K562 (cell line): Measurements from ENCODE around the gene NUP43. TPM values are rescaled to one million over a fixed set of nuclear protein-coding genes. Genes with fewer than 3 reads are reported as not detected.

Source experiments
- BMI1 ChIP-seq: fragments of 150-350 bp; IDR thresholded peaks from 2 replicates; pipeline ENCODE4 v1.6.1; 2014; ENCODE audit warnings: low read length
- CBX8 ChIP-seq: fragments of 200-600 bp; sonication (generic); IDR thresholded peaks from 2 replicates; pipeline ENCODE4 v1.6.1; 2012; ENCODE audit warnings: borderline replicate concordance, mixed run types, low read depth, mild to moderate bottlenecking, moderate library complexity, mixed read lengths, low read length, control low read depth, inconsistent platforms; ENCODE audit not compliant: poor library complexity, severe bottlenecking; ENCODE audit errors: extremely low read depth
- CREB3 ChIP-seq: fragments of 450-650 bp; conservative IDR thresholded peaks from 2 replicates; pipeline ENCODE4 v1.6.1; 2016; ENCODE audit warnings: missing genetic modification characterization, low read depth, mild to moderate bottlenecking, missing compliant biosample characterization, moderate library complexity
- KAT7 ChIP-seq: sonication (generic); formaldehyde crosslinking; IDR thresholded peaks from 2 replicates; pipeline ENCODE4 v1.8.0; 2022; ENCODE audit warnings: missing genetic modification reagents, mild to moderate bottlenecking, borderline replicate concordance
- NR1H2 ChIP-seq: sonication (generic); formaldehyde crosslinking; IDR thresholded peaks from 2 replicates; pipeline ENCODE4 v1.4.0; 2020; ENCODE audit warnings: mild to moderate bottlenecking, missing genetic modification reagents
- PHTF2 ChIP-seq: fragments of 250-450 bp; sonication (Bioruptor Pico); IDR thresholded peaks from 2 replicates; pipeline ENCODE4 v1.5.0; 2021; ENCODE audit warnings: mild to moderate bottlenecking
- POLR2A ChIP-seq: fragments of 450-650 bp; conservative IDR thresholded peaks from 2 replicates; pipeline ENCODE4 v1.6.1; 2016
- PTTG1 ChIP-seq: fragments of 450-650 bp; IDR thresholded peaks from 2 replicates; pipeline ENCODE4 v1.6.1; 2016; ENCODE audit warnings: low read depth, mild to moderate bottlenecking, missing genetic modification characterization, missing compliant biosample characterization
- RBM15 ChIP-seq: fragments of 200-400 bp; formaldehyde crosslinking; IDR thresholded peaks from 2 replicates; pipeline ENCODE4 v1.6.1; 2018; ENCODE audit warnings: mild to moderate bottlenecking, low read length, moderate library complexity; ENCODE audit not compliant: insufficient read depth
- SMARCC2 ChIP-seq: fragments of 450-650 bp; IDR thresholded peaks from 2 replicates; pipeline ENCODE4 v1.6.1; 2017; ENCODE audit warnings: antibody characterized with exemption, moderate library complexity, mild to moderate bottlenecking, low read depth
- ZFPM2 ChIP-seq: fragments of 250-450 bp; sonication (Bioruptor Pico); IDR thresholded peaks from 2 replicates; pipeline ENCODE4 v1.5.1; 2022; ENCODE audit warnings: mild to moderate bottlenecking
- ZNF436 ChIP-seq: fragments of 250-450, 450-650 bp; sonication (Bioruptor Pico); formaldehyde crosslinking; IDR thresholded peaks from 2 replicates; pipeline ENCODE4 v1.7.0; 2020; ENCODE audit warnings: mild to moderate bottlenecking
- ZNF707 ChIP-seq: fragments of 250-450 bp; sonication (Bioruptor Pico); conservative IDR thresholded peaks from 2 replicates; pipeline ENCODE4 v1.8.0; 2022; ENCODE audit warnings: inconsistent platforms, mild to moderate bottlenecking, moderate library complexity
- polyA plus RNA-seq, 8 experiments: library from polyadenylated mRNA; depleted of rRNA in 4 of 8; stranded (reverse) in 5 of 8; unstranded in 3 of 8; fragments of >200 nt; fragmentation: Nextera tagmentation in 2 of 8; fragmentation: Illumina TruSeq in 1 of 8; extraction: Ambion mirVana in 2 of 8; extraction: Trizol in 1 of 8; gene quantifications; 2 replicates each; pipeline versions ENCODE4 v1.2.1 to v1.2.3, GENCODE V29; 2011 to 2014; ENCODE audit warnings: inconsistent platforms in 1 of 8, missing spikeins in 1 of 8
- total RNA-seq, 7 experiments: library from RNA; depleted of rRNA in 6 of 7; stranded (reverse); fragments of >200 nt in 6 of 7; fragmentation: Illumina TruSeq in 2 of 7; extraction: Trizol in 2 of 7; gene quantifications; 2 replicates each; pipeline versions ENCODE4 v1.2.1 to v1.2.3, GENCODE V29; 2011 to 2021; ENCODE audit warnings: low replicate concordance in 1 of 7
- TF ChIP-seq, protein P1 (sequence below), 3 experiments: fragments of 200-800 bp in 1 of 3; fragments of 250-450 bp in 1 of 3; fragments of 450-650 bp in 1 of 3; sonication (Bioruptor Pico) in 1 of 3; sonication (Bioruptor generic) in 1 of 3; formaldehyde crosslinking in 1 of 3; IDR thresholded peaks; 2 replicates each; pipeline versions ENCODE4 v1.6.1 to v1.8.0; 2016 to 2022; ENCODE audit warnings: mild to moderate bottlenecking in 2 of 3, missing genetic modification characterization in 2 of 3, missing compliant biosample characterization in 1 of 3, moderate library complexity in 1 of 3
- TF ChIP-seq, protein P2 (sequence below): fragments of 450-650 bp; IDR thresholded peaks from 2 replicates; pipeline ENCODE4 v1.7.0; 2016; ENCODE audit warnings: borderline replicate concordance
- TF ChIP-seq, protein P3 (sequence below): fragments of 250-450 bp; sonication (Bioruptor Pico); IDR thresholded peaks from 2 replicates; pipeline ENCODE4 v1.8.0; 2021; ENCODE audit warnings: moderate library complexity, mild to moderate bottlenecking, inconsistent platforms
- TF ChIP-seq, protein P4 (sequence below): fragments of 250-450 bp; sonication (Bioruptor Pico); IDR thresholded peaks from 2 replicates; pipeline ENCODE4 v1.8.0; 2022; ENCODE audit warnings: moderate library complexity, mild to moderate bottlenecking, inconsistent platforms

The NUP43 gene
- total and polyA plus RNA-seq, 9 of the 15 experiments (the other 6 are each of a cell fraction or from before 2014, with no cell fraction given) = 28.9 to 136 (median 67.4) TPM

- TF ChIP-seq, protein P1, sequence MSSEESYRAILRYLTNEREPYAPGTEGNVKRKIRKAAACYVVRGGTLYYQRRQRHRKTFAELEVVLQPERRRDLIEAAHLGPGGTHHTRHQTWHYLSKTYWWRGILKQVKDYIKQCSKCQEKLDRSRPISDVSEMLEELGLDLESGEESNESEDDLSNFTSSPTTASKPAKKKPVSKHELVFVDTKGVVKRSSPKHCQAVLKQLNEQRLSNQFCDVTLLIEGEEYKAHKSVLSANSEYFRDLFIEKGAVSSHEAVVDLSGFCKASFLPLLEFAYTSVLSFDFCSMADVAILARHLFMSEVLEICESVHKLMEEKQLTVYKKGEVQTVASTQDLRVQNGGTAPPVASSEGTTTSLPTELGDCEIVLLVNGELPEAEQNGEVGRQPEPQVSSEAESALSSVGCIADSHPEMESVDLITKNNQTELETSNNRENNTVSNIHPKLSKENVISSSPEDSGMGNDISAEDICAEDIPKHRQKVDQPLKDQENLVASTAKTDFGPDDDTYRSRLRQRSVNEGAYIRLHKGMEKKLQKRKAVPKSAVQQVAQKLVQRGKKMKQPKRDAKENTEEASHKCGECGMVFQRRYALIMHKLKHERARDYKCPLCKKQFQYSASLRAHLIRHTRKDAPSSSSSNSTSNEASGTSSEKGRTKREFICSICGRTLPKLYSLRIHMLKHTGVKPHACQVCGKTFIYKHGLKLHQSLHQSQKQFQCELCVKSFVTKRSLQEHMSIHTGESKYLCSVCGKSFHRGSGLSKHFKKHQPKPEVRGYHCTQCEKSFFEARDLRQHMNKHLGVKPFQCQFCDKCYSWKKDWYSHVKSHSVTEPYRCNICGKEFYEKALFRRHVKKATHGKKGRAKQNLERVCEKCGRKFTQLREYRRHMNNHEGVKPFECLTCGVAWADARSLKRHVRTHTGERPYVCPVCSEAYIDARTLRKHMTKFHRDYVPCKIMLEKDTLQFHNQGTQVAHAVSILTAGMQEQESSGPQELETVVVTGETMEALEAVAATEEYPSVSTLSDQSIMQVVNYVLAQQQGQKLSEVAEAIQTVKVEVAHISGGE (CRISPR knock-in tag; IDR thresholded peaks at IDR 0.05) = peak in 1 of 3 experiments; percentile 56; a peak in 1 of 6 replicates
- 0 out of 2 replicates have a peak, but pooled peaks have one; percentile 12 for TF ChIP-seq CREB3 (tag)
- TF ChIP-seq, protein P2, sequence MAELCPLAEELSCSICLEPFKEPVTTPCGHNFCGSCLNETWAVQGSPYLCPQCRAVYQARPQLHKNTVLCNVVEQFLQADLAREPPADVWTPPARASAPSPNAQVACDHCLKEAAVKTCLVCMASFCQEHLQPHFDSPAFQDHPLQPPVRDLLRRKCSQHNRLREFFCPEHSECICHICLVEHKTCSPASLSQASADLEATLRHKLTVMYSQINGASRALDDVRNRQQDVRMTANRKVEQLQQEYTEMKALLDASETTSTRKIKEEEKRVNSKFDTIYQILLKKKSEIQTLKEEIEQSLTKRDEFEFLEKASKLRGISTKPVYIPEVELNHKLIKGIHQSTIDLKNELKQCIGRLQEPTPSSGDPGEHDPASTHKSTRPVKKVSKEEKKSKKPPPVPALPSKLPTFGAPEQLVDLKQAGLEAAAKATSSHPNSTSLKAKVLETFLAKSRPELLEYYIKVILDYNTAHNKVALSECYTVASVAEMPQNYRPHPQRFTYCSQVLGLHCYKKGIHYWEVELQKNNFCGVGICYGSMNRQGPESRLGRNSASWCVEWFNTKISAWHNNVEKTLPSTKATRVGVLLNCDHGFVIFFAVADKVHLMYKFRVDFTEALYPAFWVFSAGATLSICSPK = 0 out of 2 replicates have a peak, but pooled peaks have one; percentile 82
- TF ChIP-seq PTTG1 (tag) = no peak
- TF ChIP-seq CBX8 = no peak
- no peak for TF ChIP-seq BMI1
- TF ChIP-seq, protein P3, sequence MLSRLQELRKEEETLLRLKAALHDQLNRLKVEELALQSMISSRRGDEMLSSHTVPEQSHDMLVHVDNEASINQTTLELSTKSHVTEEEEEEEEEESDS (CRISPR knock-in tag) = no peak
- no peak for TF ChIP-seq RBM15
- no peak for TF ChIP-seq ZNF436 (CRISPR knock-in tag)
- TF ChIP-seq ZFPM2 (CRISPR knock-in tag) = no peak
- no peak for TF ChIP-seq NR1H2 (CRISPR knock-in tag)
- no peak for TF ChIP-seq KAT7 (CRISPR knock-in tag)
- TF ChIP-seq ZNF707 = 0 out of 2 replicates have a peak, but pooled peaks have one; percentile 28
- TF ChIP-seq POLR2A = peak; percentile 67
- peak; percentile 95 for TF ChIP-seq SMARCC2
- no peak for TF ChIP-seq PHTF2 (CRISPR knock-in tag)
- TF ChIP-seq, protein P4, sequence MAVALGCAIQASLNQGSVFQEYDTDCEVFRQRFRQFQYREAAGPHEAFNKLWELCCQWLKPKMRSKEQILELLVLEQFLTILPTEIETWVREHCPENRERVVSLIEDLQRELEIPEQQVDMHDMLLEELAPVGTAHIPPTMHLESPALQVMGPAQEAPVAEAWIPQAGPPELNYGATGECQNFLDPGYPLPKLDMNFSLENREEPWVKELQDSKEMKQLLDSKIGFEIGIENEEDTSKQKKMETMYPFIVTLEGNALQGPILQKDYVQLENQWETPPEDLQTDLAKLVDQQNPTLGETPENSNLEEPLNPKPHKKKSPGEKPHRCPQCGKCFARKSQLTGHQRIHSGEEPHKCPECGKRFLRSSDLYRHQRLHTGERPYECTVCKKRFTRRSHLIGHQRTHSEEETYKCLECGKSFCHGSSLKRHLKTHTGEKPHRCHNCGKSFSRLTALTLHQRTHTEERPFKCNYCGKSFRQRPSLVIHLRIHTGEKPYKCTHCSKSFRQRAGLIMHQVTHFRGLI (CRISPR knock-in tag) = 0 out of 2 replicates have a peak, but pooled peaks have one; percentile 13
Observed at GRCh38 chr6:149728499-149729234, 17.7 kb downstream of the NUP43 start (continued).
